ENCODE measurements around the gene JARID2. TPM values are rescaled to one million over a fixed set of nuclear protein-coding genes. Genes with fewer than 3 reads are reported as not detected.

The JARID2 gene
- total and polyA plus RNA-seq, 2 of the 4 experiments (the other 2 are of a cell fraction), result 9.6 to 12.9 TPM

GRCh38 chr6:15489261-15489962 is 243.5 kb downstream of the JARID2 start:
- no peak overlapping the region for H3K4me3 ChIP-seq (ENCODE audit: insufficient read depth, low read depth, low read length)
- BruUV-seq (replicated peaks), result no TSS peak
- CTCF ChIA-PET, result interaction anchor here (0.6 kb wide), 2 partner anchors 119 to 241 kb away, joined by 4 to 5 read pairs; no protein-coding TSS in a partner anchor

More at GRCh38 chr6:15489261-15489962, 243.5 kb downstream of the JARID2 start:
- no peak overlapping the region for H4K8ac ChIP-seq (ENCODE audit: low read depth in 2 of 2, low read length in 2 of 2)
- H3K9me3 ChIP-seq (ENCODE audit: control insufficient read depth, insufficient read depth, low read length), result no peaks in the 10 kb centered on the region
- no peak overlapping the region for H3K14ac ChIP-seq (replicated peaks; ENCODE audit: low read depth, low read length)
- no peak overlapping the region for H3K9ac ChIP-seq (ENCODE audit: low read depth, low read length)
- peaks cover 22 to 56% of the 10 kb centered on the region in 2 experiments for H3K79me1 ChIP-seq (ENCODE audit: low read depth in 1 of 2, low read length in 2 of 2)
- H3K27ac ChIP-seq (ENCODE audit: insufficient read depth, low read length), result no peak overlapping the region
- no peak overlapping the region for H4K5ac ChIP-seq (ENCODE audit: low read depth, low read length)
- peaks cover 13% of the 10 kb centered on the region for H3K4me1 ChIP-seq (ENCODE audit: control insufficient read depth, insufficient read depth, low read length)
- no peak overlapping the region for H2AK5ac ChIP-seq (ENCODE audit: low read depth, low read length)
- POLR2A ChIA-PET (ENCODE audit: unreplicated experiment), result no interaction called here
- no peak overlapping the region for H3K56ac ChIP-seq (ENCODE audit: extremely low read depth, insufficient read depth, low read length)
- H3K23ac ChIP-seq (ENCODE audit: low read depth, low read length), result no peak overlapping the region
- H2BK5ac ChIP-seq (ENCODE audit: low read depth, low read length, poor library complexity, severe bottlenecking), result no peak overlapping the region
- H2BK20ac ChIP-seq (ENCODE audit: low read depth, low read length), result no peak overlapping the region
- in situ Hi-C loops (cut with MboI; ENCODE audit: low sequenced_read_pairs) (loop anchor here (5.0 kb wide), 1 partner anchor 1282 kb away; no protein-coding TSS in a partner anchor), dilution Hi-C loops (cut with HindIII; ENCODE audit: low sequenced_read_pairs, unreplicated experiment) (no loop called here), intact Hi-C loops (cut with micrococcal nuclease) (no loop called here)
- H2AFZ ChIP-seq (replicated peaks; ENCODE audit: low read length, poor library complexity), result no peak overlapping the region
- peaks cover 34% of the 10 kb centered on the region for H4K20me1 ChIP-seq (ENCODE audit: insufficient read depth, low read length)
- ATAC-seq (ENCODE audit: low read depth) (no peak), DNase-seq (no peak)
- H3K36me3 ChIP-seq (ENCODE audit: control insufficient read depth, insufficient read depth, low read length), result peaks cover 27% of the 10 kb centered on the region
- no peak overlapping the region for H3K4me2 ChIP-seq (ENCODE audit: low read depth, low read length)
- H2BK120ac ChIP-seq (ENCODE audit: low read depth, low read length), result no peak overlapping the region
- TF ChIP-seq POLR2A (IDR thresholded peaks at IDR 0.05; ENCODE audit: low read depth, low read length) (no peak), CHD1 (IDR thresholded peaks at IDR 0.05; ENCODE audit: low read depth, low read length) (no peak), CTCF (conservative IDR thresholded peaks at IDR 0.05; ENCODE audit: low read depth, low read length) (no peak), CEBPB (IDR thresholded peaks at IDR 0.05; ENCODE audit: low read depth, low read length) (no peak), USF2 (IDR thresholded peaks at IDR 0.05; ENCODE audit: low read depth, low read length) (no peak), RCOR1 (IDR thresholded peaks at IDR 0.05; ENCODE audit: insufficient replicate concordance, low read length) (no peak), MXI1 (IDR thresholded peaks at IDR 0.05; ENCODE audit: borderline replicate concordance, low read depth, low read length) (no peak), MAZ (IDR thresholded peaks at IDR 0.05; ENCODE audit: borderline replicate concordance, low read depth, low read length) (no peak), NFE2L2 (IDR thresholded peaks at IDR 0.05; ENCODE audit: low read depth, low read length) (no peak), BHLHE40 (IDR thresholded peaks at IDR 0.05; ENCODE audit: low read depth, low read length) (no peak), RAD21 (IDR thresholded peaks at IDR 0.05; ENCODE audit: low read length) (no peak)
- H4K91ac ChIP-seq (ENCODE audit: insufficient read depth, low read depth, low read length), result no peak overlapping the region
- no peak overlapping the region for H3K18ac ChIP-seq (ENCODE audit: low read depth, low read length)
- H3K27me3 ChIP-seq (ENCODE audit: control insufficient read depth, insufficient read depth, low read length), result no peaks in the 10 kb centered on the region
- H3K9me1 ChIP-seq (ENCODE audit: insufficient read depth, low read length), result peaks cover 7% of the 10 kb centered on the region; the same call in 1 of the 2 replicates
- 96% methylated on average over 8 of the region's 14 CpGs; no CpG with 5 or more reads in 1 of the 2 experiments for WGBS, 2 experiments (ENCODE audit: extremely low coverage in 2 of 2, insufficient read length in 1 of 2)
- H3K4ac ChIP-seq (ENCODE audit: low read depth, low read length), result no peak overlapping the region
- H2BK15ac ChIP-seq (ENCODE audit: low read depth, low read length), result no peak overlapping the region
- no peak overlapping the region for H2AK9ac ChIP-seq (replicated peaks; ENCODE audit: low read depth, low read length, poor library complexity)
